WTC11 (cell line): ENCODE results near the gene PPP4R2.

Source experiments
- JUN ChIP-seq: sonication (generic); formaldehyde crosslinking; IDR thresholded peaks from 2 replicates; pipeline ENCODE4 v1.8.0; 2023; ENCODE audit warnings: mild to moderate bottlenecking, missing genetic modification reagents
- SP1 ChIP-seq: sonication (generic); formaldehyde crosslinking; conservative IDR thresholded peaks from 2 replicates; pipeline ENCODE4 v1.8.1; 2022; ENCODE audit warnings: missing genetic modification reagents
- TCF7 ChIP-seq: sonication (generic); formaldehyde crosslinking; IDR thresholded peaks from 2 replicates; pipeline ENCODE4 v1.8.0; 2022; ENCODE audit warnings: mild to moderate bottlenecking, low read depth, missing genetic modification reagents, moderate library complexity
- ZNF138 ChIP-seq: sonication (generic); formaldehyde crosslinking; conservative IDR thresholded peaks from 2 replicates; pipeline ENCODE4 v1.8.1; 2022; ENCODE audit warnings: mild to moderate bottlenecking, moderate library complexity, missing genetic modification reagents
- TF ChIP-seq, protein P1 (sequence below): sonication (generic); formaldehyde crosslinking; IDR thresholded peaks from 2 replicates; pipeline ENCODE4 v1.8.0; 2023; ENCODE audit warnings: mild to moderate bottlenecking, missing genetic modification reagents
- TF ChIP-seq, protein P2 (sequence below): fragments of 250-450 bp; sonication (Bioruptor Pico); IDR thresholded peaks from 2 replicates; pipeline ENCODE4 v1.9.0; 2021; ENCODE audit warnings: mild to moderate bottlenecking
- TF ChIP-seq, protein P3 (sequence below): fragments of 250-450 bp; sonication (Bioruptor Pico); conservative IDR thresholded peaks from 2 replicates; pipeline ENCODE4 v1.9.0; 2021; ENCODE audit warnings: mild to moderate bottlenecking
- TF ChIP-seq, protein P4 (sequence below): fragments of 200-600 bp; IDR thresholded peaks from 2 replicates; pipeline ENCODE4 v1.8.0; 2022; ENCODE audit warnings: antibody characterized with exemption
- TF ChIP-seq, protein P5 (sequence below): sonication (generic); formaldehyde crosslinking; IDR thresholded peaks from 2 replicates; pipeline ENCODE4 v1.8.1; 2023; ENCODE audit warnings: mild to moderate bottlenecking, missing genetic modification reagents, moderate library complexity
- TF ChIP-seq, protein P6 (sequence below): sonication (generic); formaldehyde crosslinking; IDR thresholded peaks from 2 replicates; pipeline ENCODE4 v1.8.0; 2022; ENCODE audit warnings: mild to moderate bottlenecking, missing genetic modification reagents
- TF ChIP-seq, protein P7 (sequence below): sonication (generic); formaldehyde crosslinking; IDR thresholded peaks from 2 replicates; pipeline ENCODE4 v1.8.1; 2022; ENCODE audit warnings: mild to moderate bottlenecking, moderate library complexity, missing genetic modification reagents
- TF ChIP-seq, protein P8 (sequence below): sonication (generic); formaldehyde crosslinking; IDR thresholded peaks from 2 replicates; pipeline ENCODE4 v1.8.1; 2022; ENCODE audit warnings: low read depth, missing genetic modification reagents, borderline replicate concordance

DNA sequence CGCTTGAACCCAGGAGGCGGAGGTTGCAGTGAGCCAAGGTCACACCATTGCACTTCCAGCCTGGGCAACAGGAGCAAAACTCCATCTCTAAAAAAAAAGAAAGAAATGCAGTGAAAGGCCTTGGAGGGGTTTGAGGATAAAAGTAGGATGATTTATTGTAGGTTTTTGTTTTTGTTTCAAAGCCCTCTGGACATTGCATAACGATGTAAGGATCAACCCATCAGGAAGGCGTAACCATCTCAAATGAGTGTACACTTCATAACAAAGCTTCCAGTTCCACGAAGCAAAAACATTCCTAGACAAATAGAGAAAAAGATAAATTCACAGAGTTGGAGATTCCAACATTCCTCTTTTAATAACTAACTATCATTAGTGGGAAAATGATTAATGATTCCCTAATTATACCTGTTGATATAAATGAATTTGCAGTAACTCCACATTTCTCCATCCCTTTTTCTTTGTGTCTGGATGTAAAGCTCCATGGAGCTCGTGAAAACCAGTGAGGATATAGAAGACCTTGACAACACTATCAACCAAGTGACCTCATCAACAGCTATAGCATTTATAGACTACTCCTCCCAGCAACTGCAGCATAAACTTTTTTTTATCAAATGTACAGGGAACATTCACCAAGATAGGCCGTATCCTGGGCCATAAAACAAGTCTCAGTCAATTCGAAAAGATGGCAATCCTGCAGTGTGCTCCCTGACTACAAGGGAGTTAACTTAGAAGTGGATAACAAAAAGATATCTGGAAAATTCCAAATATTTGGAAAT, 48.7 kb upstream of the PPP4R2 start:
- TF ChIP-seq, protein P1, sequence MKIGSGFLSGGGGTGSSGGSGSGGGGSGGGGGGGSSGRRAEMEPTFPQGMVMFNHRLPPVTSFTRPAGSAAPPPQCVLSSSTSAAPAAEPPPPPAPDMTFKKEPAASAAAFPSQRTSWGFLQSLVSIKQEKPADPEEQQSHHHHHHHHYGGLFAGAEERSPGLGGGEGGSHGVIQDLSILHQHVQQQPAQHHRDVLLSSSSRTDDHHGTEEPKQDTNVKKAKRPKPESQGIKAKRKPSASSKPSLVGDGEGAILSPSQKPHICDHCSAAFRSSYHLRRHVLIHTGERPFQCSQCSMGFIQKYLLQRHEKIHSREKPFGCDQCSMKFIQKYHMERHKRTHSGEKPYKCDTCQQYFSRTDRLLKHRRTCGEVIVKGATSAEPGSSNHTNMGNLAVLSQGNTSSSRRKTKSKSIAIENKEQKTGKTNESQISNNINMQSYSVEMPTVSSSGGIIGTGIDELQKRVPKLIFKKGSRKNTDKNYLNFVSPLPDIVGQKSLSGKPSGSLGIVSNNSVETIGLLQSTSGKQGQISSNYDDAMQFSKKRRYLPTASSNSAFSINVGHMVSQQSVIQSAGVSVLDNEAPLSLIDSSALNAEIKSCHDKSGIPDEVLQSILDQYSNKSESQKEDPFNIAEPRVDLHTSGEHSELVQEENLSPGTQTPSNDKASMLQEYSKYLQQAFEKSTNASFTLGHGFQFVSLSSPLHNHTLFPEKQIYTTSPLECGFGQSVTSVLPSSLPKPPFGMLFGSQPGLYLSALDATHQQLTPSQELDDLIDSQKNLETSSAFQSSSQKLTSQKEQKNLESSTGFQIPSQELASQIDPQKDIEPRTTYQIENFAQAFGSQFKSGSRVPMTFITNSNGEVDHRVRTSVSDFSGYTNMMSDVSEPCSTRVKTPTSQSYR (CRISPR knock-in tag): no peak
- TF ChIP-seq, protein P2, sequence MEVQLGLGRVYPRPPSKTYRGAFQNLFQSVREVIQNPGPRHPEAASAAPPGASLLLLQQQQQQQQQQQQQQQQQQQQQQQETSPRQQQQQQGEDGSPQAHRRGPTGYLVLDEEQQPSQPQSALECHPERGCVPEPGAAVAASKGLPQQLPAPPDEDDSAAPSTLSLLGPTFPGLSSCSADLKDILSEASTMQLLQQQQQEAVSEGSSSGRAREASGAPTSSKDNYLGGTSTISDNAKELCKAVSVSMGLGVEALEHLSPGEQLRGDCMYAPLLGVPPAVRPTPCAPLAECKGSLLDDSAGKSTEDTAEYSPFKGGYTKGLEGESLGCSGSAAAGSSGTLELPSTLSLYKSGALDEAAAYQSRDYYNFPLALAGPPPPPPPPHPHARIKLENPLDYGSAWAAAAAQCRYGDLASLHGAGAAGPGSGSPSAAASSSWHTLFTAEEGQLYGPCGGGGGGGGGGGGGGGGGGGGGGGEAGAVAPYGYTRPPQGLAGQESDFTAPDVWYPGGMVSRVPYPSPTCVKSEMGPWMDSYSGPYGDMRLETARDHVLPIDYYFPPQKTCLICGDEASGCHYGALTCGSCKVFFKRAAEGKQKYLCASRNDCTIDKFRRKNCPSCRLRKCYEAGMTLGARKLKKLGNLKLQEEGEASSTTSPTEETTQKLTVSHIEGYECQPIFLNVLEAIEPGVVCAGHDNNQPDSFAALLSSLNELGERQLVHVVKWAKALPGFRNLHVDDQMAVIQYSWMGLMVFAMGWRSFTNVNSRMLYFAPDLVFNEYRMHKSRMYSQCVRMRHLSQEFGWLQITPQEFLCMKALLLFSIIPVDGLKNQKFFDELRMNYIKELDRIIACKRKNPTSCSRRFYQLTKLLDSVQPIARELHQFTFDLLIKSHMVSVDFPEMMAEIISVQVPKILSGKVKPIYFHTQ: no peak
- TF ChIP-seq, protein P3, sequence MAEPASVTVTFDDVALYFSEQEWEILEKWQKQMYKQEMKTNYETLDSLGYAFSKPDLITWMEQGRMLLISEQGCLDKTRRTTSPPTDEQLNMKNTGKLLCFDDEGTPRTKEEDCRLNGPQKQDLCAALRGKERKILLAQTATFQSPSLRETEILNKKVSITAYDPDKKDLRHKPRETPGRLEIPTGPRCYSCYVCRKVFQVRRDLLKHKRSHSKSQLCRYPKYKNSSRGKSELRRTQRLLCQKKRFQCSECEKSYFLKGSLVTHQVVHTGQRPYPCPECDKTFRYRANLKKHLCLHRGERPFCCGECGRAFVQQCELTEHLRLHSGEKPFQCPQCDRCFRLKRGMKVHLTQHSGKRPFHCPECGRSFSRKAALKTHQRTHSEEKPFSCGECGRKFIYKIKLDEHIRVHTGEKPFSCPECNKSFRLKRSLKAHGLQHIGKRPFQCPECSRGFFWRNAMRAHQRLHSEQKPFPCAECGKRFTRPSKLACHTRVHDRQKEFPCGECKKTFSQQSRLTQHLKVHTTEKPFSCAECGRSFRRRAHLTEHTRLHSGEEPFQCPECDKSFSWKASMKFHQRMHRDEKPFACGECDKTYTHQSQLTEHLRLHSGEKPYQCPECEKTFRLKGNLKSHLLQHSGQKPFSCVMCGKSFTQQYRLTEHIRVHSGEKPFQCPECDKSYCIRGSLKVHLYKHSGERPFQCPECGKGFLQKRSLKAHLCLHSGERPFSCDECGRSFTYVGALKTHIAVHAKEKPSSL (CRISPR knock-in tag): no peak
- TF ChIP-seq, protein P4, sequence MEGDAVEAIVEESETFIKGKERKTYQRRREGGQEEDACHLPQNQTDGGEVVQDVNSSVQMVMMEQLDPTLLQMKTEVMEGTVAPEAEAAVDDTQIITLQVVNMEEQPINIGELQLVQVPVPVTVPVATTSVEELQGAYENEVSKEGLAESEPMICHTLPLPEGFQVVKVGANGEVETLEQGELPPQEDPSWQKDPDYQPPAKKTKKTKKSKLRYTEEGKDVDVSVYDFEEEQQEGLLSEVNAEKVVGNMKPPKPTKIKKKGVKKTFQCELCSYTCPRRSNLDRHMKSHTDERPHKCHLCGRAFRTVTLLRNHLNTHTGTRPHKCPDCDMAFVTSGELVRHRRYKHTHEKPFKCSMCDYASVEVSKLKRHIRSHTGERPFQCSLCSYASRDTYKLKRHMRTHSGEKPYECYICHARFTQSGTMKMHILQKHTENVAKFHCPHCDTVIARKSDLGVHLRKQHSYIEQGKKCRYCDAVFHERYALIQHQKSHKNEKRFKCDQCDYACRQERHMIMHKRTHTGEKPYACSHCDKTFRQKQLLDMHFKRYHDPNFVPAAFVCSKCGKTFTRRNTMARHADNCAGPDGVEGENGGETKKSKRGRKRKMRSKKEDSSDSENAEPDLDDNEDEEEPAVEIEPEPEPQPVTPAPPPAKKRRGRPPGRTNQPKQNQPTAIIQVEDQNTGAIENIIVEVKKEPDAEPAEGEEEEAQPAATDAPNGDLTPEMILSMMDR: no peak
- TF ChIP-seq, protein P5, sequence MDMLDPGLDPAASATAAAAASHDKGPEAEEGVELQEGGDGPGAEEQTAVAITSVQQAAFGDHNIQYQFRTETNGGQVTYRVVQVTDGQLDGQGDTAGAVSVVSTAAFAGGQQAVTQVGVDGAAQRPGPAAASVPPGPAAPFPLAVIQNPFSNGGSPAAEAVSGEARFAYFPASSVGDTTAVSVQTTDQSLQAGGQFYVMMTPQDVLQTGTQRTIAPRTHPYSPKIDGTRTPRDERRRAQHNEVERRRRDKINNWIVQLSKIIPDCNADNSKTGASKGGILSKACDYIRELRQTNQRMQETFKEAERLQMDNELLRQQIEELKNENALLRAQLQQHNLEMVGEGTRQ (CRISPR knock-in tag): no peak
- no peak for TF ChIP-seq SP1 (CRISPR knock-in tag)
- TF ChIP-seq ZNF138 (CRISPR knock-in tag): no peak
- TF ChIP-seq TCF7 (CRISPR knock-in tag): no peak
- TF ChIP-seq, protein P6, sequence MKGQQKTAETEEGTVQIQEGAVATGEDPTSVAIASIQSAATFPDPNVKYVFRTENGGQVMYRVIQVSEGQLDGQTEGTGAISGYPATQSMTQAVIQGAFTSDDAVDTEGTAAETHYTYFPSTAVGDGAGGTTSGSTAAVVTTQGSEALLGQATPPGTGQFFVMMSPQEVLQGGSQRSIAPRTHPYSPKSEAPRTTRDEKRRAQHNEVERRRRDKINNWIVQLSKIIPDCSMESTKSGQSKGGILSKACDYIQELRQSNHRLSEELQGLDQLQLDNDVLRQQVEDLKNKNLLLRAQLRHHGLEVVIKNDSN (CRISPR knock-in tag): no peak
- TF ChIP-seq JUN (CRISPR knock-in tag): no peak
- TF ChIP-seq, protein P7, sequence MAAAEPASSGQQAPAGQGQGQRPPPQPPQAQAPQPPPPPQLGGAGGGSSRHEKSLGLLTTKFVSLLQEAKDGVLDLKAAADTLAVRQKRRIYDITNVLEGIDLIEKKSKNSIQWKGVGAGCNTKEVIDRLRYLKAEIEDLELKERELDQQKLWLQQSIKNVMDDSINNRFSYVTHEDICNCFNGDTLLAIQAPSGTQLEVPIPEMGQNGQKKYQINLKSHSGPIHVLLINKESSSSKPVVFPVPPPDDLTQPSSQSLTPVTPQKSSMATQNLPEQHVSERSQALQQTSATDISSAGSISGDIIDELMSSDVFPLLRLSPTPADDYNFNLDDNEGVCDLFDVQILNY (CRISPR knock-in tag): no peak
- TF ChIP-seq, protein P8, sequence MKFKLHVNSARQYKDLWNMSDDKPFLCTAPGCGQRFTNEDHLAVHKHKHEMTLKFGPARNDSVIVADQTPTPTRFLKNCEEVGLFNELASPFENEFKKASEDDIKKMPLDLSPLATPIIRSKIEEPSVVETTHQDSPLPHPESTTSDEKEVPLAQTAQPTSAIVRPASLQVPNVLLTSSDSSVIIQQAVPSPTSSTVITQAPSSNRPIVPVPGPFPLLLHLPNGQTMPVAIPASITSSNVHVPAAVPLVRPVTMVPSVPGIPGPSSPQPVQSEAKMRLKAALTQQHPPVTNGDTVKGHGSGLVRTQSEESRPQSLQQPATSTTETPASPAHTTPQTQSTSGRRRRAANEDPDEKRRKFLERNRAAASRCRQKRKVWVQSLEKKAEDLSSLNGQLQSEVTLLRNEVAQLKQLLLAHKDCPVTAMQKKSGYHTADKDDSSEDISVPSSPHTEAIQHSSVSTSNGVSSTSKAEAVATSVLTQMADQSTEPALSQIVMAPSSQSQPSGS (CRISPR knock-in tag): no peak
